ENCODE data around the gene RAB1B.
"Not testable (repeated sequence)": the region's sequence is repeated elsewhere in the genome, so short reads cannot be mapped to it uniquely, and the experiment has no call there.

RAB1B gene

GRCh38 chr11:66239998-66240780, 28.2 kb upstream of the RAB1B start:
- peak; percentile 61 to 64 for DNase-seq

DNA sequence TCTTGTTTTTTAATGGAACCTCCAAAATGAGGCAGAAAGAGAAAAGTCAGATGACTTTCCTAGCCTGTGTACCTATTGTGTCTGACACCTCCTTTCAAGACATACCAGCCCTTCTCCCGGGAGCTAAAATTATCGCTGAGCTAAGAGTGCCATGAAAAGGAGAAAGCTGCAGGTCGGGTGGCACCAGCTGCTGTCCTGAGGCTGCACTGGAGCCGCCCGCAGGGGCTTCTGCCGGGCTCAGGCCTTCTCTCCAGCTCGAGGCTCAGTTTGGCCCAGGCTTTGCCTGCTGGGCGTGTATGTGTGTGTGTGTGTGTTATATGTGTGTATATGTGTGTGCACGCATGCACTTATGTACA, 27.7 kb upstream of the RAB1B start:
- no peak for DNase-seq

DNA sequence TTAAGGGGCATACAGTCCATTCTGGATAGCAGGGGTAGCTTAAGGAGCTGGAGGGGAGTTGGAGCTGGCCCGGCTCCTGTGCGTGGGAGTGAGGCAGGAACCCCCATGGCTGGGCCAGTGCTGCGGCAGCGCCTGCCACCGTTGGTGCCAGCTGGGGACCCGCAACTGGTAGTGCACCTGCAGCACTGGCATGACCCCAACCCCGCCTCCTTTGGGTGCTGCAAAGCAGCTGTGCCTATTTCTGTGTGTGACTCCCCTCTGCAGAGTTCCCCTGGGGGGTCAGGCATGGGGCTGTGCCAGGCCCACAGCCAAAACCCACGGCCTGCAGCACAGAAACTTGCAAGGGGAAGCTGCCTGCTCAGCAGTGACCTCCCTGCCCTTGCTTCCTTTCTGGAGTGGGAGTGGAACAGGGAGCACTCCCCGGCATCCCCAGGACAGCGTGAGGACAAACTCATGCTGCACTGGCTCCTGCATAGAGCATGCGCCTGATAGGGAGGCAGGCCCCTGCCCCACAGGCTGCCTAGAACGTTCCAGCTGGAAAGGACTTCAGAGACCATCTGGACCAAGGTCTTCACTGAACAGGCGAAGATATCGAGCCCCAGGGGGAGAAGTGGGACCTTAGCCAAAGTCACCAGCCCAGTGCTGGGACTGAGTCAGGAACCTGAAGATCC, 26.2 kb upstream of the RAB1B start:
- DNase-seq: no peak

GRCh38 chr11:66243782-66244535, 24.5 kb upstream of the RAB1B start:
- DNase-seq: no peak

GRCh38 chr11:66247295-66247694, 21.1 kb upstream of the RAB1B start:
- DNase-seq: no peak

- DNase-seq: no peak
These were observed 20.6 kb upstream of the RAB1B start for GRCh38 chr11:66247801-66248200.

DNA sequence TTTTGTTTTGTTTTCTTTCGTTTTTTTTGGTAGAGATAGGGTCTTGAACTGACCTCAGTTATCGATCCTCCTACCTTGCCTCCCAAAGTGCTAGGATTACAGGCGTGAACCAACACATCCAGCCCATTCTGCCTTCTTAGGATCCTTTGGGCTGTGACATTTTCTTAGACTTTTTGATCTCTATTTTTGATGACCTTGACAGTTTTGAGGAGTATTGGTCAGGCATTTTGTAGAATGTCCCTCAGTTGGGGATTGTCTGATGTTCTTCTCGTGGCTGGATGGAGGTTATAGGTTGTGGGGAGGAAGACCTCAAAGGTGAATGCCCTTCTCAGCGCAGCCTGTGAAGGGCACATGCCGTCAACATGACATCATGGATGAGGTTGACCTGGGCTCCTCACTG, 19.5 kb upstream of the RAB1B start:
- no peak for DNase-seq

DNA sequence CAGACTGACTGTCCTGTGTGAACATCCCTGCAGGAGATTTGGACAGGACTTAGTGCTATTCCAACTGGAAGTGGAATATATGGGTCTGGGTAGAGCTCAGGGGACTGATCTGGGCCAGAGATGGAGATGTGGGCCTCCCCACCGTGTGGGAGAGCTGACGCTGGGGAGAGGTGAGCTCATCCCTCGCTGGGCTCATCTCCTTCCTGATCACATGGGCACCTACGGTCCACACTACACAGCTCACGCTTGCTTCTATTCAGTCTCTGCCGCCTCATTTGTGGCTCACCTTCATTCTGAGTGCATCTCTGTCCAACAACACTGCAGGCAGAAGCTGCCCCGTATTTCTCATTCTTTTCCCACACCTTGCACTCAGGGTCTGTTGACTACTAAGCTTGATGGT, 16.6 kb upstream of the RAB1B start:
- DNase-seq: no peak

DNA sequence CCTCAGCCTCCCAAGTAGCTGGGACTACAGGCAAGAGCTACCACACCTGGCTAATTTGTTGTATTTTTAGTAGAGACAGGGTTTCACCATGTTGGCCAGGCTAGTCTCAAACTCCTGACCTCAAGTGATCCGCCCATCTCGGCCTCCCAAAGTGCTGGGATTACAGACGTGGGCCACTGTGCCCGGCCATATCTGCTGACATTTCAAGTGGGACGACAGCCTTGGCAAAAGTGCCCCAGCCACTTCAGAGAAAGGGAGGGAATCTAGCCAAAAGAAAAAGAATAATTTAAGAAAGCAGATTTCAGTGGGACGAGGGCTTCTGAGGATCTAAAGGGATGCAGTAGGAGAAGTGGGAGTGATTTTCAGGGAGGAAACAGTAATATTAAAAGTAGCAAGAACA, 15.4 kb upstream of the RAB1B start:
- not testable (repeated sequence) for DNase-seq

DNA sequence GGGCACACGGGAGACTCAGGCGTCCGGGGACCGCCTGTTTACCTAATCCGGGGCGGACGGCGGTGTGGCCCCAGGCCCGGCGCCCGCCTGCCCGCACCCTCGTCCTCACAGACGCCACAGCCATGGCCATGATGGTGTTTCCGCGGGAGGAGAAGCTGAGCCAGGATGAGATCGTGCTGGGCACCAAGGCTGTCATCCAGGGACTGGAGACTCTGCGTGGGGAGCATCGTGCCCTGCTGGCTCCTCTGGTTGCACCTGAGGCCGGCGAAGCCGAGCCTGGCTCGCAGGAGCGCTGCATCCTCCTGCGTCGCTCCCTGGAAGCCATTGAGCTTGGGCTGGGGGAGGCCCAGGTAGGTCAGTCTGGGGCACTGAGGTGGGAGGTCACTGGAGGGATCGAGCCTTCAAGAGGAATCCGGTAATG, 10.0 kb upstream of the RAB1B start:
- no peak for DNase-seq

DNA sequence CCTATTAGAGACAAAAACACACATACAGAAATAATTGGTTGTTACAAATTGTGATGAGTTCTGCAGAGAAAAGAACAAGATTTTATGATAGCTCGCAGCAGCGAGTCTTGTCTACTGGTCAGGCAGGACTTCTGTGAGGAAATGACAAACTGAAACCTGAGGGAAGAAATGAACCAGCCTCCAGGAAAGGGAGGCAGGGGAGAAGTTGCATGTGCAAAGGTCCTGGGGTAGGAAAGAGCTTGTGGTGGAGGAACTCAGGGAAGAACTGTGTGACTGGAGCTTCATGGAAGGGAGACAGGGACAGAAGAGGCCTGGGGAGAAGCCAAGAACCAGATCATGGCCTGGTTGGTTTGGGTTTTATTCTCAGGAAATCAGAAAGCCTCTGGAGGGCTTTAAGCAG, 9.2 kb upstream of the RAB1B start:
- no peak for DNase-seq

- DNase-seq: no peak
These were observed 8.5 kb upstream of the RAB1B start for GRCh38 chr11:66259956-66260355.

DNA sequence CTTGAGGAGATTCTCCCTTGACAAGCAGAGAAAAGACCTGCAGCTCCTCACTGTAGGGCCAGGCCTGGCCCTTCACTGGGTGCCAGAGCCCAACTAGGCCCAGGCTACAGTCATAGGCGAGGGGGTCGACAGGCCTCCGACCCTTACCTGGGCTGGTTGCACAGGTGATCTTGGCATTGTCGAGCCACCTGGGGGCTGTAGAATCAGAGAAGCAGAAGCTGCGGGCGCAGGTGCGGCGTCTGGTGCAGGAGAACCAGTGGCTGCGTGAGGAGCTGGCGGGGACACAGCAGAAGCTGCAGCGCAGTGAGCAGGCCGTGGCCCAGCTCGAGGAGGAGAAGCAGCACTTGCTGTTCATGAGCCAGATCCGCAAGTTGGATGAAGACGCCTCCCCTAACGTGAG, 6.9 kb upstream of the RAB1B start:
- no peak for DNase-seq

GRCh38 chr11:66262191-66262590, 6.2 kb upstream of the RAB1B start:
- DNase-seq: no peak

- DNase-seq: no peak
These were observed 5.7 kb upstream of the RAB1B start for GRCh38 chr11:66262696-66263095.

DNA sequence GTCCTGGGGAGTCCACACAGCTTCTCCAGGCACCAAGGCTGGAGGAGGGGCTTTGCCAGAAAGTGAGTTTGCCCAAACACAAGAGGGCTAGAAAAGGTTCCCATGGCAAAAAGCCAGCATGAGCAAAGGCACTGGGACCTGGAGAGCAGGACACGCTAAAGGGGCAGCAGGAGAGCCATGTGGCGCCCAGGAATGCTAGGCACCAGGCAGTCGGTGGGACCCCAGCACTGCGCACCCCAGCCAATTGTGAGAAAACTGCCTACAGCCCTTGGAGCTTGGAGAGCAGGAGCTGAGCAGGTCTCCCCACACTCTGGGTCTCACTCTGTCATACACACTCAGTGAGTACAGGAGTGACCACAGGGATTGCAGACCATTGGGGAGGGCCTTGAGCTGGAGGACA, 5.2 kb upstream of the RAB1B start:
- DNase-seq: no peak

GRCh38 chr11:66263785-66264184, 4.7 kb upstream of the RAB1B start:
- no peak for DNase-seq

DNA sequence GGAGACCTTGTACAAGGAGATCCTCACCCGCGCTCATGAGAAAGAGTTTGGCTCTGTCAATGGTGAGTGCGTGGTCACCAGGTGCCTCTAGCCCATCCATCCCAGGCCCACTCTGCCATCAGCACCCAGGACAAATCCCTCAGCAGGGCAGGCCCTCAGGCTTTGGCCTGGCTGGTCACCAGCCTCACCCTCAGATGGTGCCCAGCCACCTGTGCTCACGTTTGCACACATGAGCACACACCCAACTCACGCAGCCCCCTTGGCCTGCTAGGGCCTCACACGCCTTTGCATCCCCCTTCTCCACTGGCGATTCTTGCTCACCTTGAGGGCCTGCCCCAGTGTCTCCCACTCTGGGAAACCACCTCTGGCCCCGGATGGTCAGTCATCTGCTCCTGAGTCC, 4.1 kb upstream of the RAB1B start:
- DNase-seq: no peak

GRCh38 chr11:66264914-66265313, 3.5 kb upstream of the RAB1B start:
- DNase-seq: no peak

GRCh38 chr11:66265531-66266377, 2.7 kb upstream of the RAB1B start:
- no peak for DNase-seq

- DNase-seq: no peak
These were observed 1.9 kb upstream of the RAB1B start for GRCh38 chr11:66266378-66267038.

DNA sequence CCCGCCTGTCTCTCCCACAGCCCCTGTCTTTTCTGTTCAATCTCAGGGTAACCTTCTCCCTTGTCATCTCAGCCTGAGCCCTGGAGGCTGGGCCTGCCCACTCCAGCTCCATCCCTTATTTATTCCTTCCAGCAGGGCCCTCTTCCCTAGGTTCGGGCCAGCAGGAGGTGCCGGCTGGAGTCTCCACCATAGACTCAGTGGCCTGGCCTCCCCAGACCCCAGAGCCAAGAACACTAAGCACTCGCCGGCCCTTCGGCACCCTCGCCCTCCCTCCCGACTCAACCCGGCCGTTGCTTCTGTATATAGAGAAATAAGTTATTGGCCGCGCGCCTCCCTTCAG, 1.4 kb upstream of the RAB1B start:
- DNase-seq: no peak

All from Kasumi-1 (cell line).